ENCODE measurements around the gene TBC1D9.

Gene TBC1D9

DNA sequence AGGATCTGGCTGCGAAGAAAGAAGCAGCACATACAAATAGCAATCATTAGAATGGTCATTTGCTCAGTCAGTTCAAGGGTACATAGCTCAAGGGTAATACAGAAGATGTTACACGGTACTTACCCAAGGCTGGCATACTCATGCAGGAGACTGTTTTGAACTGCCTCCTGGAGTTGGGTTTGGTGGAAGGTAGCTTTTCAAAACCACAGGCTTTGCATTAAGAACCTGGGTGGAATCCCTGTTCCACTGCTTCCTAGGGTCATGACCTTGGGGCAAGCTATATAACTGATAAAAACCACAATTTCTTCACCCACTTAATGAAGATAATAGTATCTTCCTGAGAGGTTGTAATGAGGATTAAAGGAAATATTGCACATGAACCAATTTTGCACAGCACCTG lies 36.5 kb downstream of the TBC1D9 start:
- DNase-seq, result peak in 1 of 2 experiments; percentile 16

DNA sequence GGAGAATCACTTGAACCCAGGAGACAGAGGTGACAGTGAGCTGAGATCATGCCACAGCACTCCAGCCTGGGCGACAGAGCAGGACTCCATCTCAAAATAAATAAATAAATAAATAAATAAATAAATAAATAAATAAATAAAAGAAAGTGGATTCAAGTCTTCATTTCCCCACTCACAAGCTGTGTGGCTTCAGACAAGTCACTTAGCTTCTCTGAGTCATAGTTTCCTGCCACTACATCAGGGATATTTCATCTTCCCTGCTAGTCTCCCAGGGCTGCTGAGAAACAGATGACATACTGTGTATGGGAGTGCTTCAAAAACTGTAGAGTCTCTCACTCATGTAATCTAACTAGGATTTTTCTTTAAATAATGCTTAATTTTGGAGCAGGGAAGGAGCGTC lies 37.2 kb downstream of the TBC1D9 start:
- no peak for DNase-seq

DNA sequence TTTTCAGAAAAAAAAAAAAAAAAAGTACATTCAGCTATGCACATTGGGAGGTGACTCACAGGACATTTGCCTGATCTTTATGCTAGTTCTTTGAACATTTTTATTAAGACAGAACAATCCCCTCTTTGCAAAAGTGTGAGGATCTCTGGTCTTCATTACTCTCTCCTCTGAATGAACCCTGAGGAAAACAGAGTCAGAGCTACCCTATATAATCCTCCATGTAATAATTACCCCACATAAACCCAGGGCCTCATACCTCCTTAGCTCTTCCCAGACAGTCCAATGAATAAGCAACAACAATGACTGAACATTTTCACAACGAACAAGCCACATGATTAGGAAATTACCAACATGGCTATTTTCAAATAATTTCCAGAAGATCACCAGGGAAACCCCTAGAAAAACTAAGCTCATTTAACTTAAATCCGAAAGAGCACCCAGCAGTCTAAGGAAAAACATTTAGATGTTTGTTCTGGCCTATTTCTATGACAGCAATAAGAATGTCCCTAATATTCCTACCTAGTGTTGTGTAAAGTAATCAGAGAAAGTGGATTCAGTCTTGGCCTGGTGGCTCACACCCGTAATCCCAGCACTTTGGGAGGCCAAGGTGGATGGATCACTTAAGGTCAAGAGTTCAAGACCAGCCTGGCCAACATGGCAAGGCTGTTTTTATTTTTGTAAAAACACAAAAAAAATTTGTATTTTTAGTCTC lies 37.8 kb downstream of the TBC1D9 start:
- DNase-seq, result no peak

DNA sequence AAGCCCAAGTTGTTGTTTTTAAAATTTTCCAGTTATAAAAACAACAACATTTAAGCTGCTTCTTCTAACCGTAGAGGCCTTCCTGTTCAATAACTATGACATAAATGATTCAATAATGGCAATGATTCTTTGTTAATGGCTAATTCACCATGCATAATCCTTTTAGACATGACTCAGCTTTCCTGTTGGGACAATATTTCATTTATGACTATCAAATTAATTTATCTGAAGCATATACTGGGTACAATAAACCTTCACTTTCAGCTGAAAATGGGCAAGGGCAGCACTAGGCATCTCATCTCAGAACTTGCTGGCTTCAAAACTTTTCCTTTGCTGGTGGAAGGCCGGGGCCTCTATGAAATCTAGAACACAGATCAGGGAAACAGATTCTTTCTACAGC lies 38.9 kb downstream of the TBC1D9 start:
- no peak for DNase-seq

DNA sequence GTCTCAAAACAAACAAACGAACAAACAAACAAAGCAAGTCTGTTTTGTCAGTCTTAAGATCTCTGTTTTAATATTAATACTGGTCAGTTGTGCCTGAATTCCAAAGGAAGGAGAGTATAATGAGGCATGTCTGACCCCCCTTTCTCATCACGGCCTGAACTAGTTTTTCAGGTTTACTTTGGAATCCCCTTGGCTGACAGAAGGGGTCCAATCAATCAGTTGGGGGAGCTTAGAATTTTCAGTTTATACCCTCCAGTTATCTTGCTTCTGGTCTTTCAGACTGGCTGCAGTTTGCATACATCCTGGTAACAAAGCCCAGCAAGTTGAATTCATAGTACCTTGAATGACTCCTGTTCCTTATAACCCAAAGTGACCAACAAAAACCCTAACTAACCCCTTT lies 41.1 kb downstream of the TBC1D9 start:
- peak; percentile 40 to 50 for DNase-seq

DNA sequence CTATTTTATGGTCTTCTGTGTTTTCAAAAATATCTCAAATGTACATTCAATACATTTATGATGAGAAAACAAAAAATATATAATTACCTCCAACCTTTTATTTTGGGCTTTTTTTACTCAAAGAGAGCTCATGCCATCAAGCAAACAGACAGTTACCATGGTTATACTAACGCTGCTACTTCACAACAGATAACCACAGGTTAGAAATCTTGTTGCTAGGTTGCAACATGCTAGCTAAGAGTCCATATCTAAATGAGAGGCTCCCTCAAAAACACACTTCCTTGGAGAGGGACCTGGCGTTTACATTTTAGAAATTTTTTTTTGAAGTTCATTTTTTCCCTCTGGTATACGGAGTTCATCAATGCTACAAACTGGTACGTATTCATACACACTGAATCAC lies 44.3 kb downstream of the TBC1D9 start:
- no peak for DNase-seq

DNA sequence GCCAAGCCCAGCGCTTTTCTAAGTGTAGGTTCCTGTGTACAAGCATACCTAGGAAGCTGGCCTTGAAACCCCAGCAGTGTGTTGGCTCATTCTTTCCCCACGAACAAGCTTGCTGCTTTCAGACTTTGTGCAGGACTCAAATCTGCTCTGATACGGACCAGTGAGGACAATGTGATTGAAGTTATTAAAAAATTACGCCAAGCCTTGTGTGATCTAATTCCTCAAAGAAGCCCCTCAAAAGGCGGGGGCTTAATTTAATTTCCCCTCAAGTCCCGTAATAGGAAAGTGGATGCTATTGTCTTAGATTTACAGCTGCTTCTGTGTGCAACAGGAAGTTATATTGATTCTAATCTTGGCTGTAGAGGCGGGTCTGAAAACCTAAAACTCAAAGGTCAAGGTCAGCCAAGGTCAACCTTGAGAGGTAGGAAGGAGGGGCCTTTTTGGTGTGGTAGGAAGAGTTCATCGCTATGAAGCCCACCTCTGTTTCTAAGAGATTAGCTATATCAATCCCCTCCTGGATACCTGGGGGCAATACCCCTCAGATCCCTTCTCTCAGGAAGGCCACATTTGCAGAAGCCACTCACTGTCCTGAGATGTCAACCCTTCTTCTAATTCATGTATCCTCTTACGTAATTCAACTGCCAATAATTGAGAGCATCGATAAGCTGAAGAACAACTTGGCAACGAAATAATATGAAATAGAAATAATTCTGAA lies 45.1 kb downstream of the TBC1D9 start:
- no peak for DNase-seq

DNA sequence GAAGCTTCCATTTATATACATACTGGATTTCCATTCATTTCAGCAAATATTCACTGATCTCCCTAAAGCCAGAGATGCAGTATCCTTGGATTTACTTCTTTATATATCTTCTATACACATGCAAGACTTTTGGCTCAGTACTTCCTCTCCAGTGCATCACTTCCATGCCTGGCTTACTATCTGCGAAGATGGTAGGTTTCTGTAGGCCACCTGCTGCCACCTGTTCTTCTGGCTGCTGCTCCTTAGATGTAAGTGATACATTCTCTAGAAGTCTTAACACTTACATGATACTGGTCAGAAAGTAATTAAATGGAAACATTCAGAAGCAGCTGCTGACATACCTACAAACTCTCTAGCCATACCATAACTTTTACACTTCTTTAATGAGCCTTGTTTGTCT lies 48.9 kb downstream of the TBC1D9 start:
- DNase-seq, result no peak

DNA sequence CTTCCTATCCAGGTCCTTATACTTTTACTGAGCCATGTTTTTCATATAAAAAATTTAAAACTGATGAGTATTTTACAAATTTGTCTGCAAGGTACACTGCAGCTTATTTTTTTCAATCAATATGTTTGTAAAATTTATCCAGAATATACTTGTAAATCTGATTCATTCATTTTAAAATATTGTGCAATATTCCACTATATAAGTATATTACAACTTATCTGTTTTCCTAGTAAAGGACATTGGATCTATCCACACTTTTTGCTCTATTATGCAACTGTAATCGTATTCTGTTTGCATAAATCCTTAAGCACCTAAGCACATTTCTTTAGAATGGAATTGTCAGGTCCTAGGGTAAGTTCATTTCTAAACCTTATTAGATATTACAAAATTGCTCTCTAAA lies 49.5 kb downstream of the TBC1D9 start:
- no peak for DNase-seq

DNA sequence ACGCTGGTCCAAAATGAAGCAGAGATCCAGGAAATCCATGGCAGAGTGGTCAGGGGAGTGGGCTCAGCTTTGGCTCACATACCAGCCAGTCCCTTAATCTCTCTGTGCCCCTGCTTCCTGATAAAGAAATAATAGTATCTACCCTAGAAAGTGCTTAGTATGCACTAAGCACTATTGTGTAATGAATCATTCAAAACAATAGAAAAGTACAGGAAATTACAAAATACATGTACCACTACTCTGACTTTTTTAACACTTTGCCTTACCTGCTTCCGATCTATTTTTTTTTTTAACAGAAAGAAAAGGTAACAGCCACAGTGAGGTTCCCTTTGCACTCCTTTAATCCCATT lies 49.9 kb downstream of the TBC1D9 start:
- no peak for DNase-seq

DNA sequence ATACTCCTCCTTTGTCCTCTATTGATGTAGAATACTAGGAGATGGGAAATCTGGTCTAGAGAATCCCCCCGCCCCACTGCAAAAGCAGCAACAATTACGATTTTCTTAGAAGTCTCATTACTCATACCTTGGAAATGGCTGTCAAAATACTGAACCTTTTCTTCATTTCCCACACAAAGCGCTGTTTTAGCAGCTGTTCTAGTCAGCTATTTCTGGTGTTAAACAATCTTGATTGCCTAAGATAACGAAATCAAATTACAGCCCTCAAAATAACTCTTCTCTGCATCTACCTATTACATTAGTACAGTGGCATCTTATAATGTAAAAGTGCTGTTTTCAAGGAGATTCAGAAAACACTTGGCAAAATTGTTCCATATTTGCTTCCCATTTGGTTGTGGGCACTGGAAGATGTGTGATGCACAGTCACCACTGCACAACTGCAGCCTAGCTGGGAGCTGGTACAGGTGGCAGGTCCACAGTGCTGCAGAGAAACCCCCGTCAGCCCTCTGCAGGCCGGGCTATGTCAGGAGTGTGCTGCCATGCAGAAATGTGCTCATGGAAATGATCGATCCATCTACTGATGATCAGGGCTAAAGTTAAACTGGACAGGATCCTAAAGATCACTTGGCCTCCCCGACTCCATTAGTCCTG lies 50.4 kb downstream of the TBC1D9 start:
- DNase-seq, result no peak

DNA sequence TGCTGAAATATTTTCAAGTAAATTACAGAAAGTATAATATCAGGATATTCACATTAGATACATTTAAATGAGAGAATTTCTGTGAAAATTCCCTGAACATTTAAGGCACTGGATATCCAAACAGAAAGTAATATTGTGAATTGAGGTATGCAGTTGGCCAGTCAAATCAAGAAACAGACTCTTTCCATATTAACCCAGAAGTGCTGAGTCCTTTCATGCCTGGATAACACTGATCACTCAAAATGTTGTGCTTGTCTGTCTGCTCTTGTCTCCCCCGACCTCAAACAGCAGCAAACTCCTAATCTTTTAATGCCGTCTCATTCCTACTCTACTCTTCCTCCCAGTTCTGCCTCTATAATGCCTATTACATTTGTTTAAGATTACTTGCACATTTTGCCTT lies 51.2 kb downstream of the TBC1D9 start:
- DNase-seq, result no peak

DNA sequence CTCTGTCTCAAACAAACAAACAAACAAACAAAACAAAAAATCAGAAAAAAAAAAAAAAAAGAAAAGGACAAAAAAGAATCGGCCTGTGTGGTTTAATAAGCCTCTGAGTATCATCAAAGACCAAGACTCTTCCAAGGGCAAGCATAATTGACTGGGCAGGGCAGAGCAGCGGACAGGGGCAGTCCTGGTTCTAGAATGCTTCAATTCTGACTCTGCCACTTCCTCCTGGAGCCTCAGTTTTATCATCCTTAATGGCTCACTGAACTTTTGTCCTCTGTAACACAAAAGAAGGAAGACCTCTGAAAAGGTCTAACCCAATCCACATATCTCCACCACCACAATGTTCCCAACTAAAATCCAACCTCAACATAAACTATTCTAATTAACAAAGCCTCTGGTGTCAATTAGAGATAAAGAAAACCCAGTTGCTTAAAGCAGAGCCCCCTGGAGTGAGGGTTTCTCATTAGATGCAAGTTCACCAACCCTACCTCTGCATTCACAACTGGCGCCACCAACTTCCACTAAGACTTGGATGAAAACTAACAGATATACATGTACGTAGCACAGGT lies 51.7 kb downstream of the TBC1D9 start:
- DNase-seq, result no peak

DNA sequence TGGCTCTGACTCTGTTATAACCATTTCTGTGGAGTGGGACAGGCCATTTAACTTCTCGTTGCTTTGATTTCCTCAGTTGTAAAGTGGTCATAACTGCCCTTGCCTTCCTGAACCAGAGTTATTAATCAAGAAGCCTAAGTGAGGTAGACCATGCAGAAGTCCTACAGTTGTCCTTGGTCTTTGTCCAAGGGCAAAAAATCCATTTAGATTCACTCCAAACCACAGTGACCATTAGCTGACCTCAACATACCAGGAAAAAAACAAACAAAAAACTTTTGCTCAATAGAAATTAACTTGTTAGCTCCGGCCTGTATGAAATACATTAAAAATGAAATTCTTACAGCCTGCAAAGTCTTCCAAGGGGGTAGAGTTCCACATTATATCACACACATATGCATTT lies 52.7 kb downstream of the TBC1D9 start:
- DNase-seq, result no peak

DNA sequence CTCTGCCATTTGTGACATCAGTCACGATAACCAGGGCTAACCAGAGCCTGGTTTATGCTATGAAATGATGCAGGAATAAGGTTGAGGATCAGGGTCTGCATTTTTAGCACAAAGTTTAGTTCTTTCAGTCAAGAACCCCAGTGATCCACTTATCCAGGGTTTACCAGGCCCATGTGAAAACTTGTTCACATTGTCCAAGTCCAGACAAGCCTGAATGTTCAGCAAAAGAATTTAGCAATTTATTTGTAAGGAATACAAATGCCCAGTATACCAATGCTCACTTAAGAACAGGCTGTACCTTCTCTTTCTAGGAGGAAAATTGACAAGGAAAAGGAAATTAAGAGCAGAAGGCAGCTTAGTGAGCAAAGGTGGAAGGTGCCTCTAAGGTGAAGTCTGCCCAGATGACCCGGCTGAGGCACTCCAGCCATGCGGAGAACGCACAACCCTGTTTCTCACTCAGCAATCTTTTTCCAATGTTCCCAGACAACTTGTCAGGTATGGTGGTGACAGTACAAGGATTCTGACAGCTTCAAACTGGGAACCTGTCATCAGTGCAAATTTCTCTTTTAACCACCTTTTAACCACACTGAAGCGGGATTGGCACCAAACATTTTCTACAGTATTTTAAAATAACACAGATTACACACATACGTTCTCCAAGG lies 54.0 kb downstream of the TBC1D9 start:
- DNase-seq, result no peak

DNA sequence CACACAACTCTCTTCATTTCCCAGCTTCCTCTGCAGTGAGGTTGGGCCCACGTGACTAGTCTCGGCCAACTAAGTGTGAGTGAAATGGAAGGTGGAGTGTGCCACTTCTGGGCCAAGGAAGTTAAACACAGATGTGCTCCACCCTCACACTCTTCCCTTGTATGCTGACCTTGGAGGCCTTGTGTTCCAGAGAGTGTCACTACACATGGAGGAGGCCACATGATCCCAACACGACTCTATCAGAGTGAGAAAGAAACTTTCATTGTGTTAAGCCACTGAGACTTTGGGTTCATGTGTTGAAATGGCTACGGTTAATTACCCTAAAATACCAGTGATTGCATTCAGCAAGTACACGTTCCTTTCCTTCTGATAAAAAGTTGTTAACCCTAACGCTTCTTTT lies 55.1 kb downstream of the TBC1D9 start:
- DNase-seq, result no peak

DNA sequence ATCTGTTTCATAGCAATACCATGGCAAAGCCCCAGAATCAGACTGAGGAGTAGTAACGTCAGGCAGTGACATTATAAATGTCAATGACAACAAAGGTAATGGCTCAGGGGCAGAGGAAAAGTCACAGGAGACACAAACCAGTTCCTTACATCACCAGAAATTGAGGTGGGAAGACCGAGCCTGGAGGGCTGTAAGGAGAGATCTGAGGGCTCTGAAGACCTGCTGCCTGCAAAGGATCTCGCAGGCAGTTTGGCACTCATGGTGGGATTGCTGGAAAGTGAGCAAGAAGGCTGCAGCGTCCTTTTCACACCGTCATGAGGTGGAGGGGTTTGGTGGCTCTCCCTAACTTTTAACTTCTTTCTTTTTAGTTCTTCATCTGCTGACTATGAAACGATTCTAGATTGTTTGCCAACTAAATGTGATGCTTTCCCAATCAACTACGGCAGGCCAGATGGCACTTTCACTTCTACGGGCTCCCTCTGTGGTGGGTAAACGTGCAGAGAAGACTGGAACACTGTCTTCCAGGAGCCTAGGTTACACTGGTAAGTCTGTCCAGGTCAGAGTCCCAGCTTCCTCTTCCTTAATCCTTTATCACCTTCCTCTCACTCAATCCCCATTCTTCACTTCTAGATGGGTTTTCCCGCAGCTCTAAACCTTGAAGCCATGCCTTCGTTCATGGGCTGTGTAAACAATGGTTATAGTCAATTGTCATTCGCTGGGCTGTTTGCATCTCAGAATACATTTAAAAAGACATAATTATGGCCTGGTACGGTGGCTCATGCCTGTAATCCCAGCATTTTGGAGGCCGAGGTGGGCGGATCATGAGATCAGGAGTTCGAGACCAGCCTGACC lies 58.2 kb downstream of the TBC1D9 start:
- DNase-seq, result no peak

DNA sequence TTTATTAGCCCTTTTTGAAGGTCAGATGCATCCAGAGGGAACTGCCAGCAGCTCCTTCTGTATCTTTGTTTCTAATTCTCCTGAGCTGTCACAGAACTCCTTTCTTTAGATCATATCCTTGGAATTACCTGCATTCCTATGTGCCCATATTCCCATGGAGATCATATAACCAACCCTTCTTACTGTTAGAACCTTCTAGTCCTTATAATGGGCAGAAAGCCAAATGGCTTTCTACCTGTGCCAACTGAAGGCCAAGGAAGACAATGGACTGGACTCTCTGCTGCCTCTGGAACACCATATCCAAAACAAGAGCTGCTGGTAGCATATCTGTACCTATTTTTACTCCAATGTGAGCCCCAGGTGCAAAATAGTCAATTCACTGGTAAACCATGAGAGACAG lies 60.7 kb downstream of the TBC1D9 start:
- DNase-seq, result no peak

DNA sequence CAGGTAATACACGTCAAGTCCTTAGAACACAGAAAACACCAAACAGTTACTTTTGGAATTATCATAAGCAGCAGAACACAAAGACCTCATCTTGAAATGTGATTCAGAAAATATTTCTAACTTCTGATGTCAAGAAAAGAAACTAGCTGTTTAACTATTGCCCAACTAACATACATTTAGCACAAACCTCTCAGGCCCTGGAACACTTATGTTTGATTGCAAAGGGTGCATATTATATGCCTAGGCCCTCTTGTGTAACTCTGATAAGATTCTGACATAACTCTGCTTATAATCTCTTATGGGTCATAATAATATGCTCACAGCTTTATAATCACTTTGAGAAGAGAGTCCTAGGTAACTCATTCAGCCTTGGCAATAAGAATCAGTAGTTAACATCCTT lies 62.6 kb downstream of the TBC1D9 start:
- no peak for DNase-seq

DNA sequence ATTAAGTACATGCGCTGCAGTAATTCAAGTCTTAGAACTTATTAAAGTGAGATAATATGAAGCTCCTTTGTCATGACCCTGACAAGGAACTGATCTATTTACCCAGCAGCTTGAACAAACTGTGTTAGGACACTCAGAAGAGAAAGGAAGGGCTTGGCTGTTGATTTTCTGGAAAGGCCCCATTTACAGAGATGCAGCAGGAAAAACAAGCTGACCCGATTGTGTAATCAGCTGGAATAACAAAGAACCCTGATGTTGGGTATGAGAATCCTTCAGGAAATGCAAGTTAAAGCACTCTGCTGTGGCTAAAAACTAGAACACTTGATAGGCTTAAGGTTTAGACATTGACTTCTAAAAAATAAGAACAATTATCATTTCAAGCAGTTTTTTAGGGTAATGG lies 64.8 kb downstream of the TBC1D9 start:
- no peak for DNase-seq

DNA sequence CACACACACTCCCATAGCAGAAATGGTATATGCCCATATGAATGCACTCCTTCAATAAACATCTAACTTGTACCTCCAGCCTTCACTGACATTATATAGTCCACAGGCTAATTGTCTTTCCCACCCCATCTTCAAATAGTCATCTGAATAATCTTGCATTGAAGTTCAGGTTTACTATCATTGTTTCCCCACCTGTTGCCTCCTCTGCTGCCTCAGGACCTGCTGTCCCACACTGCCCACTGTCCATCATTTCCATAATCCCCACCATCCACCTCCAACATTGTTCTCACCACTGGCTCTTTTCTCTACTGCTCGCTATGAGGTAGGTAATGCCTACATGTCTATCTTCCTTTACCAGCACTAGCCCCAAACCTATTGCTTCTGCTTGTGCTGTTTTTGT lies 66.1 kb downstream of the TBC1D9 start:
- DNase-seq, result no peak

DNA sequence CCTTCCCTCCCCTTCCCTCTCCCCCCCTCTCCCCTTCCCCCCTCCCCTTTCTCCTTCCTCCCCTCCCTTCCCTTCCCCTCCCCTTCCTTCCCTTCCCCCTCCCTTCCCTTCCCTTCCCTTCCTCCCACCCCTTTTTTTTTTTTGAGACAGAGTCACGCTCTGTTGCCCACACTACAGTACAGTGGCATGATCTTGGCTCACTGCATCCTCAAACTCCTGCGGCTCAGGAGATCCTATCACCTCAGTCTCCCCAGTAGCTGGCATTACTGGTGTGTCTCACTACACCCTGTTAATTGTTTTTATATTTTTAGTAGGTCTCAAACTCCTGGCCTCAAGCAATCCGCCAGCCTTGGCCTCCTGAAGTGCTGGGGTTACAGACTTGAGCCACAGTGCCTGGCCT lies 66.6 kb downstream of the TBC1D9 start:
- DNase-seq, result peak in 1 of 2 experiments; percentile 21
